Adipose tissue (tissue), 3 donors: ENCODE data around the gene GPR17. TPM values are rescaled to one million over a fixed set of nuclear protein-coding genes. Genes with fewer than 3 reads are reported as not detected.

Experiments used
- H3K27ac ChIP-seq: one replicate; pipeline ENCODE4 v1.5.1; 2013; ENCODE audit warnings: low read depth, low read length
- WGBS, 3 donors: extraction: QIAGEN DNeasy Blood & Tissue Kit; methylation state at CpG; one replicate each; pipeline ENCODE4 v1.1.7; 2013; 5-methylcytosine and 5-hydroxymethylcytosine counted together
- polyA plus RNA-seq, 3 donors: library from polyadenylated mRNA; stranded (reverse); fragments of 200-250 nt; gene quantifications; one replicate each; pipeline ENCODE4 v1.2.3, GENCODE V29; 2013
- donor health status: healthy with polysubstance abuse.
- donor health status: Bipolar disorder and iron deficiency.
- donor health status: healthy.

Gene GPR17
- polyA plus RNA-seq, 3 donors: 0.10 to 2.4 (median 1.8) TPM

DNA sequence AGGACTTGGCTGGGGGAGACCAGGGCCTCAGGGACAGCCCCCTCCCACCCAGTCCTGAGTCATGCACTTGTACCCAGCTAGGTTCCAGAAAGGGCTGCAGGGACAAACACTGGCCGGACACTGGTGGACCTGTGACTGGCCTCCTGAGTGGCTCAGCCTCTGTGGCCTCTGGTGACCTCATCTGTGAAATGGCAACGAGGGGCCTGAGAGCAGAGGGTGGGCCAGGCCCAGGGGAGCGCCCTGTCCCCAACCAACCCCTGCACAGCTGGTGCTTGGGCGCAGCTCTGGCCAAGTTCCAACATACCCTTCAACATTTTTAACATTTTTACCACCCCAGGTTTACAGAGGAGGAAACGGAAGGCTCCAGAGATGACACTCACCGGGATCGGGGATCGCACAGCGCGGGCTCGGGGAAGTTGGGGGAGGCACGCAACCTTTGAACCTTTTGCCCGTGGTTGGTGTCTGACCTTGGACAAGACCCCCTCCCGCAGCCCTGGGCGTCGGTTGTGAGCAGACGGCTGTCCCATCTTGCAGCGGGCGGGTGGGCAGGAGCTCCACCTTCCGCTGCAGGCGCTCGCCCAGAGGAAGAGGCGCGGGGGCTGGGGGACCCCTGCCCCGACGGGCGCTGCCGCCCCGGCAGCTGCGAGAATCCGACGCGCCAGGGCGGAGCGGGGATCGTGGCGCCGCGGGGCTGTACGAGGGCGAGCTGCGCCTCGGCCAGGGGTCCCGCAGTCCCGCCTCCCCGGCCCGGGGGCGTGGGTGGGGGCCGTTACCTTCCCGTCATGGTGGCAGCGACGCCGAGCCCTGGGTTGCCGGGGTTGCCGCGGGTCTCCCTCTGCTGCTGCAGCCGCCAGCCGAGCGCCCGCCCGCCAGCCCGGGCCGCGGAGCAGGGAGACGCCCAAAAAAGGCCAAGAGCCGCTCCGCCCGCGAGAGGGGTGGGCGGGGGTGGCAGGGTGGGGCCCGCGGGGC is 28.6 kb downstream of the GPR17 start:
- peak overlapping the region; percentile 17 for H3K27ac ChIP-seq
- WGBS, 3 donors: 4 to 7% (median 5%) methylated on average over 52 to 72 of the region's 72 CpGs

DNA sequence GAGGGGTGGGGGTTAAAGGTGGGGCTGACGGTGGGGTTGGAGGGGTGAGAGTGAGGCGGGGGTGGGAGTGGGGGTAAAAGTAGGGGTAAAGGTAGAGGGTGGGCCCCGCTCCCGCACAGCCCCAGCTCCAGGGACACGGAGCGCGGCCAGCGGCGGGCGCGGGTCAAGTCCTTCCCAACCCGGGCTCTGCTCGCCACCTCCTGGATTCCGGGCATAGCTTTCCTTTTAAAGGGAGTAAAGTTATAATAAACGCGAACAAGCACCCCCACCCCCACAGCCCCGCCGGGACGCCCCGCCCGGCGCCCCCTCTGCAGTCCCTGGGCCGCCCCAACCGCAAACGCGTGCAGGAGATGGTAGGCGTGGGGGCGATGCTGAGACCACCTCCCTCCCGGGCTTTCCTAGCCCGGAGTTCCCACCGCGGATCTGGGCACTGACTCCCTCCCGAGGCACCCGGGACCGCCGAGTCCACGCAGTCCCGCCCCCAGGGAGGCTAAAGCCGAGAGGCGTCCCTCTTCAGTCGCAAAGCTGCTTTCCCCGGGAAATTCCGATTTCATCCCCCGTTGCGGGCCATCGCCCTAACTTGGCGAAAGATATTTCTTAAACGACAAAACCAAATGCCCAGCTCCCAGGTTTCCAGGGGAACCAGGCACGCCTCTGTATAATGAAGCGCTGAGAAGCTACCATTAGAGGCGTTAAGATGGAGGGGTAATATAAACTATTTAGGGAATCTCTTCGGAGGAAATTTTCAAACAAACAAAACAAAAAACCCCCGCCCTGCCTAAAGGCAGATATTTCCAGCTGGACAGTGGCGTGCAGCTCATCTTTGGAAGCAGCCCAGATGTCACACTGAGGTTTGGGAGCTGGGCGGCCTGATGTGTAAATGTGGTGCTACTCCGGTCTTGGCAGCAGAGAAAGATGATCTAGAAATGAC is 29.6 kb downstream of the GPR17 start, which contains the start of gene LIMS2:
TSS of gene LIMS2 (minus strand) at position 200 of the 931 bp plus-strand sequence. CDS start 506 bp downstream, outside the sequence.
- H3K27ac ChIP-seq: no peak within 1 kb of the TSS
- WGBS, 3 donors: 2 to 6% (median 4%) methylated on average over 51 to 55 of the region's 56 CpGs

- H3K27ac ChIP-seq: no peak overlapping the region
- WGBS, 3 donors: 76 to 84% (median 78%) methylated on average over 2 of the region's 2 CpGs
These were observed 31.0 kb downstream of the GPR17 start for GRCh38 chr2:127676906-127677305.

DNA sequence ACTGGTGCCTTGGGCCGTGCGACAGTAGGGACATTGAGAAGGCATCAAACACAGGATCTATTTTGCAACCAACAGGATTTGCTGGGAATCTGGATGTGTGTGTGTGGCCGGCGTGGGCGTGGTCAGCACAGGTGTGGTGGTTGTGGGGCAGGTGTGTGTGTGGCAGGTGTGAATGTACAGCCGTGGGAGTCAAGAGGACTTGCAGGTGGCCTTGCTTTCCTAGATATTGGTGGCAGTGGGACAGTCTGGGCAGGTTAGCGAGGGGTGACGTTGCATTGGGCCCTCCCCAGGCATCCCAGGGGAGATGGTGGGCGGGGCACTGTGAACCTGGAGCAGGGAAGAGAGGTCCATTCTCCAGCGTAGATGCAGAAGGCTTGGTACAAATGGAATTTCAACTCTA is 32.6 kb downstream of the GPR17 start:
- H3K27ac ChIP-seq: no peak overlapping the region
- 83 to 88% (median 87%) methylated on average over 10 of the region's 10 CpGs for WGBS, 3 donors

- 76 to 86% (median 78%) methylated on average over 4 to 6 of the region's 6 CpGs for WGBS, 3 donors
- no peak overlapping the region for H3K27ac ChIP-seq
These were observed 33.0 kb downstream of the GPR17 start for GRCh38 chr2:127678991-127679390.

GRCh38 chr2:127679680-127680361 is 33.9 kb downstream of the GPR17 start:
- WGBS, 3 donors: 74 to 88% (median 87%) methylated on average over 15 of the region's 15 CpGs
- no peak overlapping the region for H3K27ac ChIP-seq

- H3K27ac ChIP-seq: no peak overlapping the region
- 74 to 85% (median 76%) methylated on average over 19 of the region's 19 CpGs for WGBS, 3 donors
These were observed 34.8 kb downstream of the GPR17 start for GRCh38 chr2:127680706-127681287.

DNA sequence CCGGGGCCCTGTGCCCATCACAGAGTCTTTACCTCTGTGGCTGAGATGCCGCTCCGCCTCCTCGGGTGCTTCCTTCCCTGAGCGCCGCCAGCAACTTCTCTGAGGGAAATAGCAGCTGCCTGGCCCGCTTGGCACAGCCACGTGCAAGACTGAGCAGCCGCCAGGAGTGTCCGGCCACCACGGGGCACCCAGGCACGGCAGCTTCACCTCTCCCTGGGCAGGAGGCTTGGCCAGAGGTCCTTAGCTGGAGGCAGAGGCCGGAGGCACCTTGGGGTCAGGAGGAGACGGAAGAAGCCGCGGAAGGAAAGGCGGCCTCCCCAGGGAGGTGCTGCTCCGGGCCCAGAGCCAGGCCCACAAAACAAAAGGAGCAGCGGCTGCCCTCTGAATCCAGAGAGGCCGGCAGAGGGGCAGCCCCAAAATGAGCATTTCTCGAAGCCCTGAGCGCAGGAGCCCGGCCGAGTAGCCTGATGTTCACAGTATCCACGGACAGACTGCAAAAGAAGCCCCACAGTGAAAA is 35.4 kb downstream of the GPR17 start:
- H3K27ac ChIP-seq: no peak overlapping the region
- WGBS, 3 donors: 18 to 55% (median 30%) methylated on average over 25 of the region's 25 CpGs

- no peak overlapping the region for H3K27ac ChIP-seq
- WGBS, 3 donors: 83 to 96% (median 88%) methylated on average over 6 of the region's 6 CpGs
These were observed 36.3 kb downstream of the GPR17 start for GRCh38 chr2:127681976-127682857.

DNA sequence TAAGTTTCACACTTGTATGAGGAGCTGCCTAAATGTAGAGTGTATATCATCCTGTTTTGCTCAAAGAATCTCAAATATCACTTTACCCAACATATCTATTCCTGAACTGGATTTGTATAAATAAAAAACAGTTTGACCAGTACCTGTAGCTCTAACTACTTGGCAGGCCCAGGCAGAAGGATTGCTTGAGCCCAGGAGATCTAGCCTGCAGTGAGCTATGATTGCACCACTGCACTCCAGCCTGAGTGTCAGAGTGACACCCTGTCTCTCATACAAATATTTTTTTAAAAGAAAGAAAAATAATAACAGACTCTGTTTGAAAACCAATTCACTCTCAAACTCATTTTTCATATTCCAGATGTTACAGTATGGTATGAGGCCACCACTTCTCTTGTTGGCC is 37.1 kb downstream of the GPR17 start:
- no peak overlapping the region for H3K27ac ChIP-seq

DNA sequence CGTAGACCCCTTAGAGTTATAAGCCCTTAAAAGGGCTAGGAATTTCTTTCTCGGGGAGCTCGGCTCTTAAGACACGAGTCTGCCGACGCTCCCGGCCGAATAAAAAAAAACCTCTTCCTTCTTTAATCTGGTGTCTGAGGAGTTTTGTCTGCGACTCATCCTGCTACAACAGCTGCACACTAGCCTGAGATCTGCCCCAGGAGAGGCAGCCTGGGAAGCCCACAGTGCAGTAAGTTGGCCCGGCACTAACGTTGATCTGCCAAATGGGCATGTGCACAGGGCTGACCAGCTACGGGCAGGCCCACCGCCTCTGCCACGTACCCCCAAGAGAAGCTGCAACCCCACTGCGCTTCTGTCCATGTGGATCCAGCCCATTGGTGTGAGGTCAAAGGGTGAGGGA is 37.8 kb downstream of the GPR17 start:
- H3K27ac ChIP-seq: no peak overlapping the region
- 51 to 65% (median 61%) methylated on average over 15 of the region's 15 CpGs for WGBS, 3 donors

DNA sequence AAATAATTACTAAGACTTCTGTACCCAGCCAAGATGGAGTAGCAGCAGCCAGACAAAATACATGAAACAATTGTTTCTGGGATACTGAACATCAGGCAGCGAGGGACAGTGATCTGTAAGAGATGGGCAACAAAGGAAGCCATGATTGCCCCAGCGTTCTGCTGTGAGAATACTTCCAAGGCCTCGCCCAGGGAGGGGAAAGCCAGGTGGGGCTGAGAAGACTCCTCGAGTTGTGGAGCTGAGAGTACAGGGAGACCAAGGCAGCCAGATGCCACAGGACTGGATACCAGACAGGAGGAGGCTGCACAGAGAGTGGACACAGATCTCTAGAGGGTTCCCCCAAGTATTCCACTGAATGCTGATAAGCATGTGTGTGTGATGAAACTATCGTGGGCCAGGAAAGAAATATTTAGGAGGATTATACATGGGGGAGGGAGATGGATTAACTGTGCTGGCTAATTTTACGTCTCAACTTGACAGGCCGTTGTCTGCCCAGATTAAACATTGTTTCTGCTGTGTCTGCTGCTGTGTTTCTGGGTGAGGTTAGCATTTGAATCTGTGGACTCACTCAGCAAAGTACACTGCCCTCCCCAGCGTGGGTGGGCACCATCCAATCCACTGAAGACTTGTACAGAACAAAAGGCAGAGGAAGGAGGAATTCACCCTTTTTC is 39.6 kb downstream of the GPR17 start:
- 78 to 82% (median 78%) methylated on average over 8 of the region's 8 CpGs for WGBS, 3 donors
- no peak overlapping the region for H3K27ac ChIP-seq

DNA sequence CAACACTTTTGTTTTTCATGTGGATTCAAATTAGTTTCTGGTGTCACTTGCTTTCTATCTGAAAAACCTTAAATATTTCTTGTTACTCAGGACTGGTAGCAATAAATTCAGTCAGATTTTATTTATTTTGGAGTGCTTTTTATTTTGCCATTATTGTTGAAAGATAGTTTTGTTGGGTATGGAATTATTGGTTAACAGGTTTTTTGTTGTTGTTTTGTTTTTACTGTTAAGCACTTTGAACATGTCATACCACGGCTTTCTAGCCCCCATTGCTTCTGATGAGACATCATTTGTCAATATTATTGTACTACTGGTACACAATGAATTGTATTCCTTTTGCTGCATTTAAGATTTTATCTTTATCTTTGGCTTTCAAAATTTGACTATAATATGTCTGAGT is 42.5 kb downstream of the GPR17 start:
- 72 to 87% (median 83%) methylated on average over 1 of the region's 1 CpG for WGBS, 3 donors
- H3K27ac ChIP-seq: no peak overlapping the region

GRCh38 chr2:127690696-127691095 is 44.7 kb downstream of the GPR17 start:
- WGBS, 3 donors: 91 to 95% (median 91%) methylated on average over 2 of the region's 2 CpGs
- H3K27ac ChIP-seq: no peak overlapping the region

DNA sequence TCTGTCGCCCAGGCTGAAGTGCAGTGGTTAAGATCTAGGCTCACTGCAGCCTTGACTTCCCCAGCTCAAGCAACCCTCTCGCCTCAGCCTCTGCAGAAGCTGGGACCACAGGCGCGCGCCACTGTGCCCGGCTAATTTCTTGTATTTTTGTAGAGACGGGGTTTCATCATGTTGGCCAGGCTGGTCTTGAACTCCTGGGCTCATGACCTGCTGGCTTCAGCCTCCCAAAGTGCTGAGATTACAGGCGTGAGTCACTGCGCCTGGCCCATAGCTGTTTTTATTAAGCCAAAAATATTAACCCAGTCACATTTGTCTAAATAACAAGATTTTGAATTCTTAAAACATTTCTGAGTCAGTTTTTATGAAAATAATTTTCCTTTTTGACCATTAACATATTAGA is 49.0 kb downstream of the GPR17 start:
- WGBS, 3 donors: 81 to 91% (median 85%) methylated on average over 9 of the region's 9 CpGs
- H3K27ac ChIP-seq: no peak overlapping the region
